ENCODE measurements around the gene STUB1. TPM values are rescaled to one million over a fixed set of nuclear protein-coding genes. Genes with fewer than 3 reads are reported as not detected.

The STUB1 gene
- total and polyA plus RNA-seq, 2 donors (not counting 1 experiment from before 2014, with no cell fraction given): 94.6 to 133 TPM

- Histone ChIP-seq H2AFZ (ENCODE audit: low read length) (no peak overlapping the region), H3K4me3 (replicated peaks in 1 of 4; ENCODE audit: control extremely low read depth in 1 of 4, insufficient read depth in 1 of 4, low read depth in 3 of 4, low read length in 4 of 4) (no peak overlapping the region), H3K4me1 (ENCODE audit: control insufficient read depth, extremely low read depth, insufficient read depth, low read length) (no peaks in the 10 kb centered on the region), H3K27me3 (ENCODE audit: control insufficient read depth, insufficient read depth, low read length) (no peaks in the 10 kb centered on the region), H3K9ac (ENCODE audit: insufficient read depth, low read length) (no peak overlapping the region), H3K27ac (ENCODE audit: insufficient read depth, low read length) (no peak overlapping the region), H3K9me3 (ENCODE audit: control insufficient read depth, insufficient read depth, low read depth, low read length) (no peaks in the 10 kb centered on the region), H3K79me2 (ENCODE audit: control insufficient read depth, insufficient read depth, low read length) (no peaks in the 10 kb centered on the region), H3K36me3 (ENCODE audit: control insufficient read depth, insufficient read depth, low read length) (peaks cover 11% of the 10 kb centered on the region), H3K4me2 (ENCODE audit: extremely low read depth, insufficient read depth, low read length) (no peak overlapping the region), H4K20me1 (ENCODE audit: control insufficient read depth, extremely low read depth, insufficient read depth, low read length) (no peaks in the 10 kb centered on the region)
- TF ChIP-seq CTCF (conservative IDR thresholded peaks at IDR 0.05 in 1 of 2, IDR thresholded peaks at IDR 0.05 in 1 of 2; ENCODE audit: low read depth in 1 of 2, low read length in 2 of 2) (no peak), EZH2 (IDR thresholded peaks at IDR 0.05; ENCODE audit: low read length, missing control alignments) (no peak)
- no peak for DNase-seq (ENCODE audit: low read depth in 2 of 2)
These were observed 21.3 kb upstream of the STUB1 start for GRCh38 chr16:658679-659571.

DNA sequence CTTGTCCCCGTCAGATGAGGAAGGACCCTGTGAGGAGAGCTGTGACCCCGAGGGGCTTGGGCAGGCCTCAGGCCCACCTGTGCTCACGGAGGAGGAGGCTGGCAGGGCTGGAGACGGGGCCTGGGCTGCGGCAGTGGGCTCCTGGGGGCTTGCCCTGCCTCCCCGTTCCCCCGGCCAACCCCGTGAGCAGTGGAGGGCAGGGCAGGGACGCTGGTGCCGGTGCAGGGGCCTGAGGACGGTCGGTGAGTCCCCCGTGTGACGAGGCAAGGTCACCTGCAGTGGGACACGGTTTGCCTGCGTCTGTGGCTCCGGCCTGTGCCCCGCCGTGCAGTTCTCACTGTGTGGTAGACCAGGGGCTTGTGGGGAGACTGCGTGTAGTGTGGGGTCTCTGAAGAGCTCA lies 20.6 kb upstream of the STUB1 start:
- no peak for TF ChIP-seq CTCF (conservative IDR thresholded peaks at IDR 0.05 in 1 of 2, IDR thresholded peaks at IDR 0.05 in 1 of 2; ENCODE audit: low read depth in 1 of 2, low read length in 2 of 2)
- TF ChIP-seq EZH2 (IDR thresholded peaks at IDR 0.05; ENCODE audit: low read length, missing control alignments): no peak
- Histone ChIP-seq H3K27ac (ENCODE audit: insufficient read depth, low read length) (no peak overlapping the region), H3K36me3 (ENCODE audit: control insufficient read depth, insufficient read depth, low read length) (peaks cover 12% of the 10 kb centered on the region), H3K9me3 (ENCODE audit: control insufficient read depth, insufficient read depth, low read depth, low read length) (no peaks in the 10 kb centered on the region), H3K79me2 (ENCODE audit: control insufficient read depth, insufficient read depth, low read length) (no peaks in the 10 kb centered on the region), H3K4me1 (ENCODE audit: control insufficient read depth, extremely low read depth, insufficient read depth, low read length) (no peaks in the 10 kb centered on the region), H3K4me3 (replicated peaks in 1 of 4; ENCODE audit: control extremely low read depth in 1 of 4, insufficient read depth in 1 of 4, low read depth in 3 of 4, low read length in 4 of 4) (no peak overlapping the region), H4K20me1 (ENCODE audit: control insufficient read depth, extremely low read depth, insufficient read depth, low read length) (no peaks in the 10 kb centered on the region), H3K9ac (ENCODE audit: insufficient read depth, low read length) (no peak overlapping the region), H3K27me3 (ENCODE audit: control insufficient read depth, insufficient read depth, low read length) (no peaks in the 10 kb centered on the region), H3K4me2 (ENCODE audit: extremely low read depth, insufficient read depth, low read length) (no peak overlapping the region), H2AFZ (ENCODE audit: low read length) (no peak overlapping the region)
- no peak for DNase-seq (ENCODE audit: low read depth in 2 of 2)

DNA sequence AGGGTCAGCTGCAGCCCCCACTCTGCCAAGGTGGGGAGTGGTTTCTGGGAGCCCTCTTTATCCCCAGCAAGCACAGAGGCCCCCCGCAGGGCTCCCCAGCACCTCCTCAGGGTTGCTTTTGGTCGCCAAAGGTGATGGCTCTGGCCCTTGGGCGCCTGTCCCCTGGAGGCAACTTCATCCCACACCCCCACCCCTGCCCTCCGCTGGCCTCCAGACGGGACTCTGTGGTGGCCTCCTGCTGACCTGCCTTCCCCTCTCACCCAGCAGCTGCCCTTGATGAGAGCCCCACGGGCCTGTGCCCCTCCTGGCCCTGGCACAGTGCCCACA lies 20.1 kb upstream of the STUB1 start:
- Histone ChIP-seq H3K4me2 (ENCODE audit: extremely low read depth, insufficient read depth, low read length) (no peak overlapping the region), H3K27me3 (ENCODE audit: control insufficient read depth, insufficient read depth, low read length) (no peaks in the 10 kb centered on the region), H3K9me3 (ENCODE audit: control insufficient read depth, insufficient read depth, low read depth, low read length) (no peaks in the 10 kb centered on the region), H3K4me1 (ENCODE audit: control insufficient read depth, extremely low read depth, insufficient read depth, low read length) (no peaks in the 10 kb centered on the region), H4K20me1 (ENCODE audit: control insufficient read depth, extremely low read depth, insufficient read depth, low read length) (no peaks in the 10 kb centered on the region), H3K79me2 (ENCODE audit: control insufficient read depth, insufficient read depth, low read length) (no peaks in the 10 kb centered on the region), H3K9ac (ENCODE audit: insufficient read depth, low read length) (no peak overlapping the region), H3K36me3 (ENCODE audit: control insufficient read depth, insufficient read depth, low read length) (peaks cover 12% of the 10 kb centered on the region), H2AFZ (ENCODE audit: low read length) (no peak overlapping the region), H3K4me3 (replicated peaks in 1 of 4; ENCODE audit: control extremely low read depth in 1 of 4, insufficient read depth in 1 of 4, low read depth in 3 of 4, low read length in 4 of 4) (no peak overlapping the region), H3K27ac (ENCODE audit: insufficient read depth, low read length) (no peak overlapping the region)
- no peak for DNase-seq (ENCODE audit: low read depth in 2 of 2)
- TF ChIP-seq EZH2 (IDR thresholded peaks at IDR 0.05; ENCODE audit: low read length, missing control alignments) (no peak), CTCF (conservative IDR thresholded peaks at IDR 0.05 in 1 of 2, IDR thresholded peaks at IDR 0.05 in 1 of 2; ENCODE audit: low read depth in 1 of 2, low read length in 2 of 2) (no peak)

Measured in fibroblast of lung (primary cell).